Stimulated activated CD8-positive, alpha-beta memory T cell treated with anti-CD3 and anti-CD28 coated beads, Interleukin-12 subunit alpha, Interleukin-12 subunit beta, amount 100 ng/mL, for 24 hours (primary cell): Measurements from ENCODE around the gene PABPN1L.

Source experiments
- DNase-seq: peaks from one replicate; pipeline ENCODE4 v3.0.0-alpha.2; 2020; ENCODE audit errors: extremely low read depth

PABPN1L gene, protein sequence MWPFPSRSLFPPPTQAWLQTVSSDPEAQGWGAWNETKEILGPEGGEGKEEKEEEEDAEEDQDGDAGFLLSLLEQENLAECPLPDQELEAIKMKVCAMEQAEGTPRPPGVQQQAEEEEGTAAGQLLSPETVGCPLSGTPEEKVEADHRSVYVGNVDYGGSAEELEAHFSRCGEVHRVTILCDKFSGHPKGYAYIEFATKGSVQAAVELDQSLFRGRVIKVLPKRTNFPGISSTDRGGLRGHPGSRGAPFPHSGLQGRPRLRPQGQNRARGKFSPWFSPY

DNA sequence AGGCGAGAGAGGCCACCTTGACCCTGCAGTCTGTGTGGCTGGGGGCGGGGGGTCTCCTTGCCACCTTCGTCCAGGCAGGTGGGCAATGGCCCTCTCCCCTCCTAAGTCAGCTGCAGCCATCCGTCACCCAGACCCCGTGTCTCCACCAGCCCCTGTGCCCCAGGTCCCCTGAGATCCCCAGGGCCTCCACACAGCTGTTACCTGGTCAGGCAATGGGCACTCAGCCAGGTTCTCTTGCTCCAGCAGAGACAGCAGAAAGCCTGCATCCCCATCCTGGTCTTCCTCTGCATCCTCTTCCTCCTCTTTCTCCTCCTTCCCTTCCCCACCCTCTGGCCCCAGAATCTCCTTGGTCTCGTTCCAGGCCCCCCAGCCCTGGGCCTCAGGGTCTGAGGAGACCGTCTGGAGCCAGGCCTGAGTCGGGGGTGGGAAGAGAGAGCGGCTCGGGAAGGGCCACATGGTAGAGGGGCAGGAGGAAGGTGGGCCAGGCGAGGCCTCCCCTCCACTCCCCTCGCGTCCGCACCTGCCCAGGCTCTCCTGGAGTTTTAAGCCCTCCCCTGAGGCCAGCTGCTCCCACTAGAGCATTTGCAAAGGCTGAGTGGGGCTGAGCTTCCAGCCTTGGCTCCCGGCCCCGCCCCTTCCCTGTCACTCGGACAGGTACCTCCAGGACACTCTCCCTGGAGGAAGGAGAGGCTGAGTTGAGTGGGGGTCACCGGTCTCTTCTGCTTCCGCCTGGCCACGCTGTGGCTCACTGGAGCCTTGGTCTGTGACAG lies at the start of gene PABPN1L:
Gene PABPN1L, minus strand, starts transcription at position 510 of the 770 bp plus-strand sequence. Its CDS starts 54 bp downstream, at position 456.
- DNase-seq, result no peak

DNA sequence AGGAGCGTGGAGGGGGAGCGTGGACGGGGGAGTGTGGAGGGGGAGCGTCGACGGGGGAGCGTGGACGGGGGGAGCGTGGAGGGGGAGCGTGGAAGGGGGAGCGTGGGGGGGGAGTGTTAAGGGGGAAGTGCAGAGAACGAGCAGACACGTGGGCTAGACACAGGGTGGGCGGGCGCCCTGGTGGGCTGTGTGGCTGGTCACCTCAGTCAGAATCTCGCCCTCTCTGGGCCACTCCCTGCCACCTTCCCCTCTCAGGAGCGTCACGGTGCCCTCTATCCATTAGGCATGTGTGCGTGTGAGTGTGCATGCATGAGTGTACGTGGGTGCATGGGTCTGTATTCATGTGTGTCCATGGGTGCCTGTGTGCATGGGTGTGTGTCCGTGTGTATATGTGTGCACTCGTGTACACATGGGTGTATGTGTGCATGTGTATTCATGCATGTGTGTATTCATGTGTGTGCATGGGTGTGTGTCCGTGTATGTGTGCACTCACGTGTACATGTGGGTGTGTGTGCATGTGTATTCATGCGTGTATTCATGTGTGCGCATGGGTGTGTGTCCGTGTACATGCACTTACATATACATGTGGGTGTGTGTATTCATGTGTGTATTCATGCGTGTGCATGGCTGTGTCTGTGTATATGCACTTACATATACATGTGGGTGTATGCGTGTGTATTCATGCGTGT lies 49.3 kb upstream of the PABPN1L start:
- DNase-seq, result no peak

DNA sequence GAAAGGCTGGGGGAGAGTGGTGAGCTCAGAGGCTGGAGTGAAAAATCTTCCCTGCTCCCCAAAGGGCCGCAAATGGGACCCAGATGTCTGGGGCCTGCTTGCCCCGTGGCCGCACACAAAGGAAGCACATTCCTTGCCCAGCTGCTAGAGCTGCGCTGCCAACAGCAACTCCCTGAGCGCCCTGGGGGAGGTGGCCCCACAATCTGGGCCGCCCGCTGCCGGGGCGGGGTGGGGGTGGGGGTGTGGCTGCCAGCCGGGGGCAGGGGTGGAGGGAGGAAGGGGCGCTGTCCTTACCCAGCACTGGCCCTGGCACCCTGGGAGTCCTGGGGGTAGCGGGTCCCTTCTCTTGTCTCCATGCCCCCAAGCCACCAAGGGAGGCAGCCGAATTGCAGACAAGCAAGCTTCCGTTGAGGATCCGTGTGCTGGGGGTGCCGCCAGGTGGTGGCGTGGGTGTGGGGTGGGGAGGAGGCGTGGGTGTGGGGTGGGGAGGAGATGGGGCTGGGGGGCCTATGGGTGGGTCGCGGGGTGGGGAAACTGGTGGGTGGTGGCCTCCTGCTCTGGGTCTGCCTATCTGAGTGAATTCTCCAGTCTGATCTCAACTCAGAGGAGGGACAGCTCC lies 48.4 kb upstream of the PABPN1L start:
- no peak for DNase-seq

DNA sequence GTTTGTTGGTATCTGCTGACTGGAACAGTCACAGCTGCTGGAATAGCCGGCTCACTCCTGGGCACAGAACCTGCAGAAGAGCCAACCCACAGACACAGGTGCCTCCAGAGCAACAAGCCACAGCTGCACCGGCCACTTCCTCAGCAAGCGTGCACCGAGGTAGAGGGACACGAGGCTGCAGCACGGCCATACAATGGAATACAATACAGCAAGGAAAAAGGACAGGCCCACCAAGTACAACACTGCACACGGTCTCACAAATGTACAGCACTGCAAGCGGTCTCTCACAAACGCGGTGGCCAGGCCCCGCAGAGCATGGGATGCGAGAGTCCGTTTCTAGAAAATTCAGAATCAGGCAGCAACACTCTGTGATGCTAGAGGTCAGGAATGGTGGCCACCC lies 47.4 kb upstream of the PABPN1L start:
- no peak for DNase-seq

DNA sequence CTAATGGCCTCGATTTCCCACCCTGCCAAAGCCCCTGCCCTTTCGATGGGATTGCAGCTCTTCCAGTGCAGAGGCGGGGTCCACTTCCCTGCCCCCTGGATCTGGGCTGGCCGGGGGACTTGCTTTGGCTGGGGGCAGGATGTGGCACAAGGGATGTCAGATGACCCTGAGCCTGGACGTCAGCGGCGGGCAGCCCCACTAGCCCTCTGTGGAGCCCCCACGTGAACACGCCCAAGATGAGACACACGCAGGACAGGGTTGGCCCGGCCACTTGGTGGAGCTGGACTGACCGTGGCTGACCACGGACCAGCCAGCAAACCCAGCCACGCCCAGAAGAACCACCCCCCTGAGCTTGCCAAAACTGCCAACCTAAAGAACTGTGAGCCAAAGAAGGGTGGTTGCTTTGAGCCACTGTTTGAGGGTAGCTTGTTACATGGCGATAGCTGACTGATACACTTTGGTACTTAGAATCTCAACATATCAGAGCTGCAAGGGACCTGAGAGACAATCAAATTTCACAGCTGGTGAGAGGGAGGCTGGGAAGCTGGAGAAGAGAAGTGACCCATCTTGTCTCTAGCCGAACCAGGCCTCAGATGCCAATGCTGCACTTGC lies 46.6 kb upstream of the PABPN1L start:
- no peak for DNase-seq

DNA sequence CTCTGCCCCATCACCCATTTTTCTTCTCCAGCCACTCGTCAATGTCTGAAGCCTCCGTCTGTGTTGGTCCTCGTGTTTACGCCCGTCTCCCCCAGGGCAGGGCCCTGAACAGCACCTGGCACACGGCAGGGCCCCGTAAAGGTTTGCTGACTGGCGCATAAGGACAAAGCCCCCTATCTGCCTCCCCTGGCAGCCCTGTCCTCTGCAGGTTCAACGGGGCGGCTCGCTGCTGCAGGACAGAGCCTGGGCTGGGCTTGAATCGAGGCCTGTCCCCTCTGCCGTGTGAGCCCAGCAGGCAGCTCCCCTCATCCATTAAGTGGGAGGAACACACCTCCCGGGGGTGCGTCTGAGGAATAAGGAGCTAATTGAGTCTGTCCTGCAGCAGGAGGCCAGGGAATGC lies 46.1 kb upstream of the PABPN1L start:
- no peak for DNase-seq

DNA sequence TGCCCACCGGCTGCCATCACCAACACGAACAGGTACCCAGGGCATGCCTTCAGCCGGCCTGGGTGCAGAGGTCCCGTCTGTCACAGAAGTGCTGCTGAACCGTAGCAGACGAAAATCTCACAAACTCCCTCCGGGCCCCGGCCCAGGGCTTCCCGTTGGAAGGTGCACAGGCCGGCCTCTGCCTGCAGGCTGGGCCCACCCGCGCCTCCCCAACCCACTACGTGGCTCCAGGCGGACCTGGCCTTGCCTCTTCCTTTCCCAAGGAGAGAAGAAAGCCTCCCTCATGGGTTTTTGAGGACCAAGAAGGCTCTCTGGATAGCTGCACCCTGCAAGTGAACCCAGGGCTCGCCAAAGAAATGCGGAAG lies 45.5 kb upstream of the PABPN1L start:
- no peak for DNase-seq

DNA sequence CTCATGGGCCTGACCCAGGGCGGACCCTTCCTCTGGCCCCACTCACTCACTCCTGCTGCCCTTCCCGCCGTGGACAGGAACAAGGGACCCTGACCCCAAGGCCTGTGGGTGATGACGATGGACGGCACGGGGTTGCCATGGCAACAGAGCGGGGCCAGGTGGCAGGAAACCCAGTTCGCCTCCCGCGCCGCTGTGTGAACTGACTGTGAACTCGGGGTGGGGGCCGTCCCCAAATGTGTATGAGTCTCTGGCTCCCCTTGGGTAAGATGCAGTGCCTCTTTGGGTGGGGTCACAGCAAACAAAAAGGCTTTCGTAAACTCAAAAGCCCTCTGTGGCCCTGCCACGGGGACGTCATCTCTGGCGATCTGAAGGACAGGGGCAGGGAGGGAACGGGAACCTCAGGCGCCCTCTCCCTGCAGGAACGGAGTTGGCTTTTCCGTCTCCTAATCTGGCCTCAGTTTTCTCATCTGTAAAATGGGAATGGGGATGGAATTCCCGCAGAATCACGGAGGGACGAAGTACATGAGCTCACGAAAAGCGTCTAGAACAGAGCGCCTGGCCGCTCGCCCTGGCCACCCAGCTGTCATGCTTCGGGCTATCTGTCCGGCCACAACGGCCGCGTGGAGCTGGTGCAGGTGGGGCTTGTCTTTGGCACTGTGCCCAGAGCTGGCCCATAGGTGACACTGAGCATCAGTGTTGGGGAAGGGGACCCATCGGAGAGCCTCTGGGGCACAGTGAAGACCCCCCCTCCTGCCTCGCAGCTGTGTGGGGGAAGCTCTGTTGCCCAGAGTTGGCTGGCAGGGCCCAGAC lies 44.9 kb upstream of the PABPN1L start:
- no peak for DNase-seq

DNA sequence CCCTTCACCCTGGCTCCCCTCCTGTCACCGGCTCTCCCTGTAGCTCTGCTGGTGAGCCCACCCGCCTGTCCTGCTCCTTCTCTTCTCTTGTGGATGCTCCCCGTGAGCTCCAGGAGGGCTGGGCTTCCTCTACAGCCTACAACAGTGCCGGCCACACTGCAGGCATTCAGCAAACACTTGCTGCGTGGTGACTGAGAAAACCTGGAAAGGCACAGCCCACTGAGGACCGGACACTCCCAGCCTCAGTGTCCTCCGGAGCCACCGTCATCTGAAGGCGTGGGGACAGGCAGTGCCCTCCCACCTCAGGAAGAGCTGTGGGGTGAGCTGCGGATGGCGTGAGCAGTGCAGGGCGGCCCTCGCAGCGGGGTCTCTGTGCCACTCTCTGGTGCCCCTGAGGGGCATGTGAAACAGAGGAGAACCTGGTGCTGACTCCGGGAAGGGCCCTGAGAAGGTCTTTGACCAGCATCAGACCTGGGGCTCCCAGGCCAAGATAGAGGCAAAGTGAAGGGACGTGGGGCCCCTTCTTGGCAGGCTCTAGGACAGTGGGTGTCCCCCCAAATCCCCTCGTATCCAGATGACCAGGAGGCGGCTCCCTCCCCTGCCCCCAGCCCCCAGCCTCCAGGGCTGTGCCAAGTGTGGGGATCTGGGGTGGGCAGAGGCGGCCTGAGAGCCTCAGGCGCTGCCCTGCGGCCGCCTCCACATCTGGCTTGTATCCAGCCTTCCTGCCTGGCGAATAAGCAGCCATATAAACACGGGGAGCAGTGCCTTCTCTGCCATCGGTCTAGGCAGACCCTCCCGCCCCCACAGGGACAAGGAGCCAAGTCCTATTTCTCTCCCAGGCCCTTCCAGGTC lies 44.0 kb upstream of the PABPN1L start:
- no peak for DNase-seq

DNA sequence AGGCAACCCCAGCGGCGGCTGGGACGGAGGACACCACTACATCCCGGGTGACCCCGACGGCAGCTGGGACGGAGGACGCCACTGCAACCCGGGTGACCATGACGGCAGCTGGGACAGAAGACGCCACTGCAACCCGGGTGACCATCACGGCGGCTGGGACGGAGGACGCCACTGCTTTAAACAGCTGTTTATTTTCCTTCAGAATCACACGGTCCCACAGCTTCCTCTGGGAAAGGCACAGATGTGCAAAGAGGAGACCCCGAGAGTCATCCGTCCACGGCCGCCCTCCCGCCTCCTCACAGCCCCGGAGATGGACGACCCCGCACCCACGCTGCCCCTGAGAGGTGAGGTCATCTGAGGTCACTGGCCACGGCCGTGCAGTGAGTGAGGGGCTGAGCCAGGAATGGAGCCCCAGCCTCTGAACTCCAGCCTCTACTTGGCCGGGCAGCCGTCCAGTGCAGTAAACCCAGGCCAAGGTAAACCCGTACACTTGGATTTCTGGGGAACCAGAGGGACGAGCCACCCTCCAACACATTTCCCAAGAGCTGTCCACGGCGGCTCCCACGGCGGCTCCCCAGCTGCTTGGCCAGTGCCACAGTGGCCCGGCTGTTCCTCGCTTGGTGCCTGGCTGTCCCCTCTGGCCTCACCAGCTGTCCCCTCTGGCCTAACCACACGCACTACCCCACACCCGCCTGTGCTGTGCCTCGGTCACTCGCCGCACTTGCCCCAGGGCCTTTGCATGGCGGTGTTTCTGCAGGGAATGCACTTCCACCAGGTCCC lies 43.2 kb upstream of the PABPN1L start:
- no peak for DNase-seq

DNA sequence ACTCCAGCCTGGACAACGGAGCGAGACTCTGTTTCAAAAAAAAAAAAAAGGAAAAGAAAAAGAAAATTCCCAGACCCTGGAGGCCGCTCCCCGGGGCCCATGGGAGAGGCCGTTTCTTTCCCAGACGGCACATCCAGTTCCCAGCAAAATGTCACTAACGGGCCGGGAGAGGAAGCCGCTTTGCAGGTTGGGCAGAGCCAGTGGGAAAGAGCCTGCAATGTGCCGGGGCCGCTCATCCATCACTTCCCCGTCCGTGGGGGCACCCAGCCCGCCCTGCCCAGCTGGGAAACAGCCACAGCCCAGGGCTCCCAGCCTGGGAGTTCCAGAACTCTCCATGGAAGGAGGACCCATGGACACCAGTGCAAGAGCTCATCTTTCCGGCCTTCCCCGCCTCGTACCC lies 41.8 kb upstream of the PABPN1L start:
- DNase-seq, result no peak

DNA sequence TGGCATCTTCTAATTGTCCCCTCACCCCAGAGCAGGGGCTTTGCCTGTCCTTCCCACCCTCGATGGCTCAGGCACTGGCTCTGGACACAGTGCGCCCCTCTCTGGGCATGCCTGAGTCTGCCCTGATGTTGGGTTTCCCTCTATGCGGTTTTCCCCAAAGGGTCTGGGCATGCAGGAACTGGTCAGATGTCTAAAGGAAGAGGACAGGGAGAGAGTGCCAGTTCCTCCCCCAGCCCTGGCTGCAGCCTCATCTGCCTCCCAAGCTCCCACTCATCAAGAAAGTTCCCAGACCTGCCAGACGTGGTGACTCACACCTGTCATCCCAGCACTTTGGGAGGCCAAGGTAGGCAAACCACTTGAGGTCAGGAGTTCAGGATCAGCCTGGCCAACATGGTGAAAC lies 41.3 kb upstream of the PABPN1L start:
- DNase-seq, result no peak

DNA sequence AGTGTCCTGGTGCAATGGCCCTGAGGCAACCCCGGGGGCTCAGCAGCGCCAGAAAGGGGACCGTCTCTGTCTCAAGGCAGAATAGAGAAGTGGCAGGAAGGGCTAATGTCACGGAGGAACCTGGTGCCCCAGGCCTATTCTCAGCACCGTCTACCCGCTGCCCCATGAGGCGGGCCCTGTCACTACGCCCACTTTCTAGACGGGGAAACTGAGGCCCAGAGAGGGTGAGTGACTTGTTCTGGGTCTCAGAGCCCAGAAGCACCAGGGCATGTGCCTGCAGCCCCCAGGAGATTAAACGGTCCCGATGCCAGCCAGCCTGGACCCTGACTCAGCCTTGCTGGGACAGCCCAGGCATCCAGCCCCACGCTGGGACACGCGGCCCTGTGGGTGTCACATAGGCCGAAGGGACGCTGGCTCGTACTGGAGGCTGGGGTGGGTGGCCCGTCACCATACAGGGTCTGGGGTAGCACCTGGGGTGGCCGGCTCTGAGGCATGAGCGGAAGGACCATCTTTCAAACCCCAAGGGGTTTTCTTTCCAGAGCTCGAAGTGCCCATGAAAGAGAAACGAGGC lies 40.2 kb upstream of the PABPN1L start:
- no peak for DNase-seq

DNA sequence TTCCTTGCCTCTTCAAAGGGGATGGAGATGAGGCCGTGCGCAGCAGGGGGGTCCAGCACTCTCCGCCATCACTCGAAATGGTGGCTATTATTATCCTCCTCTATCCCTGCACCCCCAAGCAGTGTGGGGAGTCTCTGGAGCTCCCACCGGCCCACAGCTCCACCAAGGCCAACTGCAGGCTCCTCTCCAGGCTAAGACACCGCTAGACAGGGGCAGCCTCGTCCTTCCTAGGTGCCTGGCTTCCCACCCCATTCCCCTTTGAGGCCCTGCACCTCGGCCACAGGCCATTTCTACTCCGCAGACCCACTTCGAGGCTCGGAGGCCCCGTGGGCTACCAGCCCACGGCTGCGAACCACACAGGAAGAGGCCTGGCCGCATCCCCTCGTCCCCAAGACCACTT lies 39.6 kb upstream of the PABPN1L start:
- DNase-seq, result no peak

DNA sequence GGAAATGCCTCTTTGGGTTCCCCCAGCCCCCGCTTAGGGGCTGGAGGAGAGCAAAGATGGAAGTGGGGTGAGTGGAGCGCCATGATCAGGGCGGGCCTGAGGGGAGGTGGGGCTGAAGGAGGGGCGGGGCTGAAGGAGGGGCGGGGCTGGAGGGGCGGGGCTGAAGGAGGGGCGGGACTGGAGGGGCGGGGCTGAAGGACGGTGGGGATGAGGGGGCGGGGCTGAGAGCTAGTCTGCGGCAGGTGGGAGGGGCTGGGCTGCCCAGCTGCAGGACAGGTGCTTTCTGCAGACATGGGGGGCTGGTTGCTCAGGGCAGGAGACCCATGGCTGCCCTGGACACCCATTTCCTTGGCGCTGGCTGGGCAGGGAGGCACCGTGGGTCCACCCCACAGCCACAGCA lies 39.1 kb upstream of the PABPN1L start:
- DNase-seq, result no peak

DNA sequence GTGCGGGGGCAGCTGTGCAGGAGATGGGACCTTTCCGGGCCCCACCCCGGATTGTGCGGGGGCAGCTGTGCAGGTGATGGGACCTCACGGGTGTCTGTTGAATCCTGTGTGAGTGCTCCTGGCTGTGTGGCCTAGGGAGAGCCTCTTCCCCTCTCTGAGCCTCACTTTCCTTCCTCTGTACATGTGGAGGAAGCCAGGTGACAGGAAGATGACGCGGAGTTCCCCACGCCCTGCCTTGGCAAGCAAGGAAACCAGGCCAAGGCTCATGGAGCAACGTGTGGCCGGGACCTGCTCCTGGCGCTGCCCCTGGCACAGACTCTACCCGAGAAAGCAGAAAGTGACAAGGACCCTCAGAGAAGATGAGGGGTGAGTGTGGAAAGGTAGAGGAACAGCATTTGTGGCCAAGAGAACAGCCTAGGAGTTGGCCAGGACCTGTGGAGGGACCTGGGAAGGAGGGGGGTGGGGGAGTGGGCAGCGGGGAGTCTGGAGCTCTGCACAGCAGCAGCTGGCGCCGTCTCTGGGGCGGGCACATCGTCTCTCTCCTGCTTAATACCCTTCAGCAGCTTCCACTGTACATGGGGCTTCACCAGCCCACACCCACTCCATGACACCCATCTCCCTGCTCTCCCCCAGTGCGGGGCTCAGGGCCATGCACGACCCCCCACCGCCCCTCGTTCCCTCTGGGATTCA lies 38.4 kb upstream of the PABPN1L start:
- DNase-seq, result no peak

DNA sequence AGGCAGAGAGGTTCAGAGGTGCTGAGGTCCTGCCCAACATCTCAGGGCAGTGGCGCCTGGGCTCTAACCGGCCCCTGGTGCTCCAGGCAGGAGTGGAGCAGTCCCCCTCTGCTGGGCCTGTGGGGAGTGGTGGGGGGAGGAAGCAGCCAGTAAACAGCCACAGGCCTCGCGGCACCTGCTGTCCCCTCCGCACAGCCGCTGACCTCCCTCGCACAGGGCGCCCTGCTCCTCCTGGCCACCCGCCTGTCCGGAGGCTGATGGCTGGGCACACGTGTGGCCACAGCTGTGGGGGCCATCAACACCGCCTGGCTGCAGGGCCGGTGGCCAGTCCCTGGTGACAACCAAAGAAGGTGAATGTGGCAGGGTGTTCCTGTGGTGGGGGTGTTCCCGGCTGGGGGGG lies 36.8 kb upstream of the PABPN1L start:
- DNase-seq, result no peak

DNA sequence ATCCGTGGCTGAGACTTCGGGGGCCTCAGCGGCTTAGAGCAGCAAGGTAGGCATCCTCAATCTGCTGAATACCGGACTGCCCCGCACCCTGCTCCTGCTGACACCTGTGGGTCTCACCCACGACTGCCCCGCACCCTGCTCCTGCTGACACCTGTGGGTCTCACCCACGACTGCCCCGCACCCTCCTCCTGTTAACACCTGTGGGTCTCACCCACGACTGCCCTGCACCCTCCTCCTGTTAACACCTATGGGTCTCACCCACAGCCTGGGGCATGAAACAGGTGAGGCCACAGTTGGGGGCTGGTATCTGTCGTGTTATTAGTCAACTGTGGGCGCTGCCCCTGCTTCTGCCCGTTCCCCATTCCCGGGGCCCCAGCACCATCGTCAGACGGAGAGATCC lies 36.3 kb upstream of the PABPN1L start:
- no peak for DNase-seq
